Activated naive CD8-positive, alpha-beta T cell treated with anti-CD3 and anti-CD28 coated beads for 36 hours (primary cell): ENCODE measurements around the gene RABGGTA. TPM values are rescaled to one million over a fixed set of nuclear protein-coding genes. Genes with fewer than 3 reads are reported as not detected.
A peak's percentile ranks its signal among the peaks of the same experiment; 100 is the strongest.

ENCODE experiments used
- DNase-seq: peaks from one replicate; pipeline ENCODE4 v3.0.0; 2021
- H3K27ac Mint-ChIP-seq: one replicate; pipeline ENCODE4 v1.8.0; 2022; ENCODE audit warnings: mild to moderate bottlenecking, moderate library complexity, mixed read lengths
- H3K27me3 Mint-ChIP-seq: one replicate; pipeline ENCODE4 v1.8.0; 2022; ENCODE audit warnings: mild to moderate bottlenecking, mixed read lengths
- H3K36me3 Mint-ChIP-seq: one replicate; pipeline ENCODE4 v1.8.0; 2021; ENCODE audit warnings: mild to moderate bottlenecking, mixed read lengths
- H3K4me1 Mint-ChIP-seq: one replicate; pipeline ENCODE4 v1.8.0; 2021; ENCODE audit warnings: mixed read lengths
- H3K4me3 Mint-ChIP-seq: one replicate; pipeline ENCODE4 v1.8.0; 2022; ENCODE audit warnings: mild to moderate bottlenecking, moderate library complexity, mixed read lengths
- H3K9me3 Mint-ChIP-seq: one replicate; pipeline ENCODE4 v1.8.0; 2022; ENCODE audit warnings: mixed read lengths
- total RNA-seq, 2 experiments: library from RNA; stranded (reverse); gene quantifications; one replicate each; pipeline ENCODE4 v1.2.3, GENCODE V29; 2021

RABGGTA gene
- total RNA-seq, 2 experiments from 2014 or later, result 34.5 to 36.1 TPM

- H3K4me3 Mint-ChIP-seq, result peak overlapping the region; percentile 29
These were observed 2.7 kb upstream of the RABGGTA start for GRCh38 chr14:24274101-24274543.

GRCh38 chr14:24273422-24273998, 2.1 kb upstream of the RABGGTA start:
- peak overlapping the region; percentile 97 for H3K27ac Mint-ChIP-seq
- H3K36me3 Mint-ChIP-seq, result peaks cover 16% of the 10 kb centered on the region
- no peak for DNase-seq
- H3K4me1 Mint-ChIP-seq, result peaks cover 56% of the 10 kb centered on the region
- no peaks in the 10 kb centered on the region for H3K27me3 Mint-ChIP-seq
- H3K9me3 Mint-ChIP-seq, result peaks cover 4% of the 10 kb centered on the region
- H3K4me3 Mint-ChIP-seq, result peak overlapping the region; percentile 29

More at GRCh38 chr14:24274101-24274543, 2.7 kb upstream of the RABGGTA start:
- peaks cover 20% of the 10 kb centered on the region for H3K36me3 Mint-ChIP-seq
- H3K27ac Mint-ChIP-seq, result peak overlapping the region; percentile 97
- H3K4me1 Mint-ChIP-seq, result peaks cover 62% of the 10 kb centered on the region
- peaks cover 7% of the 10 kb centered on the region for H3K9me3 Mint-ChIP-seq
- H3K27me3 Mint-ChIP-seq, result no peaks in the 10 kb centered on the region
- DNase-seq, result peak; percentile 55

- peak overlapping the region; percentile 87 for H3K4me3 Mint-ChIP-seq
- peaks cover 47% of the 10 kb centered on the region for H3K4me1 Mint-ChIP-seq
- H3K27ac Mint-ChIP-seq, result peak overlapping the region; percentile 97
- no peaks in the 10 kb centered on the region for H3K9me3 Mint-ChIP-seq
- H3K27me3 Mint-ChIP-seq, result no peaks in the 10 kb centered on the region
- peaks cover 12% of the 10 kb centered on the region for H3K36me3 Mint-ChIP-seq
- no peak for DNase-seq
These were observed 1.1 kb upstream of the RABGGTA start for GRCh38 chr14:24272467-24272866.

- Mint-ChIP-seq H3K27me3 (no peaks in the 10 kb centered on the region), H3K9me3 (no peaks in the 10 kb centered on the region), H3K27ac (peak overlapping the region; percentile 97), H3K36me3 (peaks cover 8% of the 10 kb centered on the region), H3K4me3 (peak overlapping the region; percentile 87), H3K4me1 (peaks cover 42% of the 10 kb centered on the region)
- no peak for DNase-seq
These were observed 452 bp upstream of the RABGGTA start for GRCh38 chr14:24271834-24272263.

GRCh38 chr14:24270537-24271133, 762 bp downstream of the RABGGTA start:
- Mint-ChIP-seq H3K4me3 (peak overlapping the region; percentile 87), H3K4me1 (peaks cover 40% of the 10 kb centered on the region), H3K27ac (peak overlapping the region; percentile 97), H3K9me3 (no peaks in the 10 kb centered on the region), H3K36me3 (peaks cover 8% of the 10 kb centered on the region), H3K27me3 (no peaks in the 10 kb centered on the region)
- DNase-seq, result no peak

GRCh38 chr14:24269910-24270536, 1.4 kb downstream of the RABGGTA start:
- no peaks in the 10 kb centered on the region for H3K9me3 Mint-ChIP-seq
- H3K4me3 Mint-ChIP-seq, result peak overlapping the region; percentile 87
- no peak for DNase-seq
- peaks cover 38% of the 10 kb centered on the region for H3K4me1 Mint-ChIP-seq
- no peak overlapping the region for H3K27ac Mint-ChIP-seq
- H3K27me3 Mint-ChIP-seq, result no peaks in the 10 kb centered on the region
- peaks cover 8% of the 10 kb centered on the region for H3K36me3 Mint-ChIP-seq

- H3K9me3 Mint-ChIP-seq, result no peaks in the 10 kb centered on the region
- peaks cover 8% of the 10 kb centered on the region for H3K36me3 Mint-ChIP-seq
- H3K27me3 Mint-ChIP-seq, result no peaks in the 10 kb centered on the region
- H3K4me1 Mint-ChIP-seq, result peaks cover 34% of the 10 kb centered on the region
- no peak overlapping the region for H3K4me3 Mint-ChIP-seq
- H3K27ac Mint-ChIP-seq, result no peak overlapping the region
- no peak for DNase-seq
These were observed 2.0 kb downstream of the RABGGTA start for GRCh38 chr14:24269368-24269767.

GRCh38 chr14:24268225-24268624, 3.2 kb downstream of the RABGGTA start:
- no peaks in the 10 kb centered on the region for H3K9me3 Mint-ChIP-seq
- H3K27ac Mint-ChIP-seq, result no peak overlapping the region
- H3K27me3 Mint-ChIP-seq, result no peaks in the 10 kb centered on the region
- no peak for DNase-seq
- H3K4me3 Mint-ChIP-seq, result no peak overlapping the region
- peaks cover 5% of the 10 kb centered on the region for H3K36me3 Mint-ChIP-seq
- peaks cover 23% of the 10 kb centered on the region for H3K4me1 Mint-ChIP-seq

- peaks cover 16% of the 10 kb centered on the region for H3K4me1 Mint-ChIP-seq
- no peak overlapping the region for H3K27ac Mint-ChIP-seq
- H3K9me3 Mint-ChIP-seq, result no peaks in the 10 kb centered on the region
- H3K4me3 Mint-ChIP-seq, result no peak overlapping the region
- peaks cover 3% of the 10 kb centered on the region for H3K36me3 Mint-ChIP-seq
- no peak for DNase-seq
- H3K27me3 Mint-ChIP-seq, result no peaks in the 10 kb centered on the region
These were observed 3.9 kb downstream of the RABGGTA start for GRCh38 chr14:24267516-24267915.

GRCh38 chr14:24266344-24267244, 4.8 kb downstream of the RABGGTA start:
- DNase-seq, result no peak
- Mint-ChIP-seq H3K4me1 (peaks cover 7% of the 10 kb centered on the region), H3K27me3 (no peaks in the 10 kb centered on the region), H3K9me3 (no peaks in the 10 kb centered on the region), H3K27ac (no peak overlapping the region), H3K4me3 (no peak overlapping the region), H3K36me3 (no peaks in the 10 kb centered on the region)

GRCh38 chr14:24264298-24264697, 7.1 kb downstream of the RABGGTA start:
- H3K4me1 Mint-ChIP-seq, result no peaks in the 10 kb centered on the region
- peaks cover 2% of the 10 kb centered on the region for H3K36me3 Mint-ChIP-seq
- no peaks in the 10 kb centered on the region for H3K27me3 Mint-ChIP-seq
- H3K27ac Mint-ChIP-seq, result no peak overlapping the region
- no peak overlapping the region for H3K4me3 Mint-ChIP-seq
- no peaks in the 10 kb centered on the region for H3K9me3 Mint-ChIP-seq
- DNase-seq, result no peak

GRCh38 chr14:24263848-24264247, 7.5 kb downstream of the RABGGTA start:
- DNase-seq, result no peak
- no peak overlapping the region for H3K27ac Mint-ChIP-seq
- no peak overlapping the region for H3K4me3 Mint-ChIP-seq
- no peaks in the 10 kb centered on the region for H3K9me3 Mint-ChIP-seq
- H3K27me3 Mint-ChIP-seq, result no peaks in the 10 kb centered on the region
- H3K4me1 Mint-ChIP-seq, result no peaks in the 10 kb centered on the region
- peaks cover 2% of the 10 kb centered on the region for H3K36me3 Mint-ChIP-seq

GRCh38 chr14:24262821-24263733, 8.3 kb downstream of the RABGGTA start, which contains the start of gene TGM1:
Gene TGM1, minus strand, starts transcription at chr14:24263177. Its CDS starts 825 bp downstream, at chr14:24262352.
- no peaks in the 10 kb centered on the region for H3K4me1 Mint-ChIP-seq
- H3K27me3 Mint-ChIP-seq, result no peaks in the 10 kb centered on the region
- DNase-seq, result no peak
- peaks cover 2% of the 10 kb centered on the region for H3K36me3 Mint-ChIP-seq
- H3K27ac Mint-ChIP-seq, result no peak within 1 kb of the TSS
- H3K9me3 Mint-ChIP-seq, result no peaks in the 10 kb centered on the region
- no peak within 1 kb of the TSS for H3K4me3 Mint-ChIP-seq

GRCh38 chr14:24261969-24262327, 9.4 kb downstream of the RABGGTA start:
- no peak overlapping the region for H3K27ac Mint-ChIP-seq
- no peak overlapping the region for H3K4me3 Mint-ChIP-seq
- no peaks in the 10 kb centered on the region for H3K4me1 Mint-ChIP-seq
- DNase-seq, result no peak
- H3K36me3 Mint-ChIP-seq, result peaks cover 2% of the 10 kb centered on the region
- no peaks in the 10 kb centered on the region for H3K27me3 Mint-ChIP-seq
- H3K9me3 Mint-ChIP-seq, result no peaks in the 10 kb centered on the region
